Measurements from ENCODE around the gene FAM168A. TPM values are rescaled to one million over a fixed set of nuclear protein-coding genes. Genes with fewer than 3 reads are reported as not detected.

The FAM168A gene
- total RNA-seq, 1 donor from 2014 or later = 52.2 TPM

GRCh38 chr11:73566977-73567755 is 30.7 kb downstream of the FAM168A start:
- Mint-ChIP-seq H3K27me3 (ENCODE audit: unreplicated experiment) (no peaks in the 10 kb centered on the region), H3K36me3 (ENCODE audit: unreplicated experiment) (peaks cover 10% of the 10 kb centered on the region), H3K4me3 (ENCODE audit: unreplicated experiment) (no peak overlapping the region), H3K4me1 (ENCODE audit: unreplicated experiment) (peaks cover 5% of the 10 kb centered on the region), H3K27ac (ENCODE audit: unreplicated experiment) (no peak overlapping the region), H3K9me3 (ENCODE audit: unreplicated experiment) (no peaks in the 10 kb centered on the region)
- no peak for DNase-seq (ENCODE audit: extremely low spot score, unreplicated experiment)
- TF ChIP-seq CTCF (IDR thresholded peaks at IDR 0.05) = no peak

- H3K9me3 Mint-ChIP-seq (ENCODE audit: unreplicated experiment) = no peaks in the 10 kb centered on the region
- peaks cover 10% of the 10 kb centered on the region for H3K36me3 Mint-ChIP-seq (ENCODE audit: unreplicated experiment)
- H3K4me1 Mint-ChIP-seq (ENCODE audit: unreplicated experiment) = peaks cover 5% of the 10 kb centered on the region
- H3K27ac Mint-ChIP-seq (ENCODE audit: unreplicated experiment) = no peak overlapping the region
- DNase-seq (ENCODE audit: extremely low spot score, unreplicated experiment) = no peak
- H3K27me3 Mint-ChIP-seq (ENCODE audit: unreplicated experiment) = no peaks in the 10 kb centered on the region
- no peak overlapping the region for H3K4me3 Mint-ChIP-seq (ENCODE audit: unreplicated experiment)
- TF ChIP-seq CTCF (IDR thresholded peaks at IDR 0.05) = no peak
These were observed 31.5 kb downstream of the FAM168A start for GRCh38 chr11:73566422-73566821.

GRCh38 chr11:73565804-73566203 is 32.1 kb downstream of the FAM168A start:
- no peak overlapping the region for H3K27ac Mint-ChIP-seq (ENCODE audit: unreplicated experiment)
- TF ChIP-seq CTCF (IDR thresholded peaks at IDR 0.05) = no peak
- no peaks in the 10 kb centered on the region for H3K27me3 Mint-ChIP-seq (ENCODE audit: unreplicated experiment)
- DNase-seq (ENCODE audit: extremely low spot score, unreplicated experiment) = no peak
- H3K36me3 Mint-ChIP-seq (ENCODE audit: unreplicated experiment) = peaks cover 10% of the 10 kb centered on the region
- peaks cover 5% of the 10 kb centered on the region for H3K4me1 Mint-ChIP-seq (ENCODE audit: unreplicated experiment)
- H3K9me3 Mint-ChIP-seq (ENCODE audit: unreplicated experiment) = no peaks in the 10 kb centered on the region
- no peak overlapping the region for H3K4me3 Mint-ChIP-seq (ENCODE audit: unreplicated experiment)

- TF ChIP-seq CTCF (IDR thresholded peaks at IDR 0.05) = no peak
- H3K27ac Mint-ChIP-seq (ENCODE audit: unreplicated experiment) = no peak overlapping the region
- H3K9me3 Mint-ChIP-seq (ENCODE audit: unreplicated experiment) = no peaks in the 10 kb centered on the region
- DNase-seq (ENCODE audit: extremely low spot score, unreplicated experiment) = no peak
- no peaks in the 10 kb centered on the region for H3K27me3 Mint-ChIP-seq (ENCODE audit: unreplicated experiment)
- no peak overlapping the region for H3K4me3 Mint-ChIP-seq (ENCODE audit: unreplicated experiment)
- peaks cover 5% of the 10 kb centered on the region for H3K4me1 Mint-ChIP-seq (ENCODE audit: unreplicated experiment)
- H3K36me3 Mint-ChIP-seq (ENCODE audit: unreplicated experiment) = peaks cover 10% of the 10 kb centered on the region
These were observed 33.0 kb downstream of the FAM168A start for GRCh38 chr11:73564903-73565302.

DNA sequence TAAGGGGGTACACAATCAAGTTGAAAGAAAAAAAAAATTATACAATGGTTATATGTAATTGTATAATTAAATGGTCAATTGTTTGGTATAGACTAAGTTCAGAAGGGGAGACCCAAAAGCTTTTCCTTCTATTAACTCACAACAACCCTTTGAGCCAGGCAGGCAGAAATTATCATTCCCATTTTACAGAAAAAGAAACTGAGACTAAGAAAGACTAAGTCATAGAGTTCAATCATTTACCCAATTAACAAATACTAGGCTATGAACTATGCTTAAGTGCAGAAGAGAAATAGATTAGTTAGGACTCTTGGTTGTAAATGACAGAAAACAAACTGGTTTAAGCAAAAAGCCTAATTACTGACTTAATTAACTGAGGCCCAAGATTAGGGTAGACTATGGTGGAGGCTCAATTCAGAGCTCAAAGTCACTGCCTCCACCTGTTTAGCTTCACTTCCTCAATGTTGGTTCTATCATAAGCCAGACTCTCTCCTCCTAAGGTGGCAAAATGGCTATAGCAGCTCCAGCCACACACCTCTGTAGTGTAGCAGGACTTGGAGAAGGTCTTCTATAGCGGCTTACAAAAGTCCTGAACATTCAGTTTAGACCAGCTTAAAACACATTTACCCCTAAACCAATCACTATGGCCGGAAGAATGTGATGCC is 34.2 kb downstream of the FAM168A start:
- H3K36me3 Mint-ChIP-seq (ENCODE audit: unreplicated experiment) = peaks cover 6% of the 10 kb centered on the region
- H3K4me1 Mint-ChIP-seq (ENCODE audit: unreplicated experiment) = peaks cover 7% of the 10 kb centered on the region
- DNase-seq (ENCODE audit: extremely low spot score, unreplicated experiment) = no peak
- H3K9me3 Mint-ChIP-seq (ENCODE audit: unreplicated experiment) = no peaks in the 10 kb centered on the region
- TF ChIP-seq CTCF (IDR thresholded peaks at IDR 0.05) = no peak
- no peaks in the 10 kb centered on the region for H3K27me3 Mint-ChIP-seq (ENCODE audit: unreplicated experiment)
- no peak overlapping the region for H3K4me3 Mint-ChIP-seq (ENCODE audit: unreplicated experiment)
- H3K27ac Mint-ChIP-seq (ENCODE audit: unreplicated experiment) = no peak overlapping the region

Data from osteocyte (in vitro differentiated cells).